GM12878 (cell line): ENCODE measurements around the gene AGRP. TPM values are rescaled to one million over a fixed set of nuclear protein-coding genes. Genes with fewer than 3 reads are reported as not detected.

ENCODE experiments used
- ASH2L ChIP-seq: fragments of 300-600, 200-600 bp; sonication (generic); IDR thresholded peaks from 2 replicates; pipeline ENCODE4 v1.6.1; 2017; ENCODE audit warnings: low read depth, mild to moderate bottlenecking, borderline replicate concordance
- CHD1 ChIP-seq: IDR thresholded peaks from 2 replicates; pipeline ENCODE4 v1.6.1; 2012; ENCODE audit warnings: low read depth, low read length, improper control_type of control experiment
- E2F4 ChIP-seq: IDR thresholded peaks from 2 replicates; pipeline ENCODE4 v1.6.1; 2012; ENCODE audit warnings: low read depth, low read length, improper control_type of control experiment
- EED ChIP-seq: sonication (generic); IDR thresholded peaks from 2 replicates; pipeline ENCODE4 v1.6.1; 2016; ENCODE audit warnings: antibody characterized with exemption, low read depth
- ELK1 ChIP-seq: IDR thresholded peaks from 2 replicates; pipeline ENCODE4 v1.6.1; 2012; ENCODE audit warnings: low read depth, low read length, improper control_type of control experiment
- ESRRA ChIP-seq: IDR thresholded peaks from 2 replicates; pipeline ENCODE4 v1.6.1; 2012; ENCODE audit warnings: mild to moderate bottlenecking, low read length, improper control_type of control experiment
- HDAC2 ChIP-seq: fragments of 200-600 bp; sonication (generic); IDR thresholded peaks from 2 replicates; pipeline ENCODE4 v1.6.1; 2017
- IKZF2 ChIP-seq, 2 experiments: fragments of 450-650 bp; IDR thresholded peaks; 2 replicates each; pipeline ENCODE4 v1.6.1; 2017; ENCODE audit warnings: mild to moderate bottlenecking in 2 of 2, moderate library complexity in 2 of 2
- LARP7 ChIP-seq: fragments of 450-650 bp; IDR thresholded peaks from 2 replicates; pipeline ENCODE4 v1.6.1; 2017; ENCODE audit warnings: mild to moderate bottlenecking
- MTA2 ChIP-seq: fragments of 450-650 bp; IDR thresholded peaks from 2 replicates; pipeline ENCODE4 v1.6.1; 2016; ENCODE audit warnings: low read depth, mild to moderate bottlenecking, moderate library complexity
- NFYB ChIP-seq: IDR thresholded peaks from 2 replicates; pipeline ENCODE4 v1.6.1; 2011; ENCODE audit warnings: low read depth, mild to moderate bottlenecking, low read length, improper control_type of control experiment, moderate library complexity; ENCODE audit not compliant: insufficient read depth
- NRF1 ChIP-seq: conservative IDR thresholded peaks from 2 replicates; pipeline ENCODE4 v1.6.1; 2011; ENCODE audit warnings: mild to moderate bottlenecking, low read depth, low read length, improper control_type of control experiment
- POLR2AphosphoS5 ChIP-seq: IDR thresholded peaks from 2 replicates; pipeline ENCODE4 v1.6.1; 2011; ENCODE audit warnings: mild to moderate bottlenecking, low read length, inconsistent platforms
- RELA ChIP-seq: fragments of 450-650 bp; IDR thresholded peaks from 2 replicates; pipeline ENCODE4 v1.8.0; 2014; ENCODE audit warnings: borderline replicate concordance; ENCODE audit not compliant: partially characterized antibody
- SP1 ChIP-seq: IDR thresholded peaks from one replicate; pipeline ENCODE4 v1.6.1; 2011; ENCODE audit warnings: low read depth, low read length
- SRF ChIP-seq, 2 experiments: IDR thresholded peaks; 2 replicates each; pipeline ENCODE4 v1.6.1; 2011; ENCODE audit warnings: low read depth in 2 of 2, low read length in 2 of 2, mild to moderate bottlenecking in 1 of 2, moderate library complexity in 1 of 2
- STAT3 ChIP-seq: IDR thresholded peaks from 2 replicates; pipeline ENCODE4 v1.6.1; 2011; ENCODE audit warnings: low read depth, low read length, improper control_type of control experiment
- TCF12 ChIP-seq: IDR thresholded peaks from 2 replicates; pipeline ENCODE4 v1.6.1; 2011; ENCODE audit warnings: low read depth, mild to moderate bottlenecking, low read length
- YBX1 ChIP-seq: fragments of 450-650 bp; IDR thresholded peaks from 2 replicates; pipeline ENCODE4 v1.6.1; 2016; ENCODE audit warnings: antibody characterized with exemption
- ZNF384 ChIP-seq: IDR thresholded peaks from 2 replicates; pipeline ENCODE4 v1.6.1; 2012; ENCODE audit warnings: low read depth, mild to moderate bottlenecking, low read length, improper control_type of control experiment, borderline replicate concordance
- polyA plus RNA-seq, 11 experiments: library from polyadenylated mRNA; depleted of rRNA in 4 of 11; unstranded in 6 of 11; stranded (reverse) in 5 of 11; fragments of >200 nt; fragmentation: Nextera tagmentation in 4 of 11; fragmentation: Illumina TruSeq in 1 of 11; extraction: Ambion mirVana in 4 of 11; extraction: Trizol in 1 of 11; gene quantifications; 1 replicate in 1 of 11; 2 replicates in 10 of 11; pipeline versions ENCODE4 v1.2.1 to v1.2.3, GENCODE V29; 2011 to 2016; ENCODE audit warnings: inconsistent platforms in 2 of 11, missing spikeins in 2 of 11, low read depth in 1 of 11
- total RNA-seq, 4 experiments: library from RNA; depleted of rRNA in 3 of 4; stranded (reverse); fragments of >200 nt in 3 of 4; fragmentation: Illumina TruSeq in 1 of 4; extraction: Trizol in 1 of 4; gene quantifications; 2 replicates each; pipeline versions ENCODE4 v1.2.1 to v1.2.3, GENCODE V29; 2013 to 2021
- TF ChIP-seq, protein P1 (sequence below): fragments of 450-650 bp; IDR thresholded peaks from 2 replicates; pipeline ENCODE4 v1.6.1; 2014; ENCODE audit warnings: mild to moderate bottlenecking
- TF ChIP-seq, protein P2 (sequence below): fragments of 450-650 bp; formaldehyde crosslinking; IDR thresholded peaks from 2 replicates; pipeline ENCODE4 v1.4.0; 2020; ENCODE audit warnings: mild to moderate bottlenecking, moderate library complexity
- TF ChIP-seq, protein P3 (sequence below): IDR thresholded peaks from 2 replicates; pipeline ENCODE4 v1.6.1; 2011; ENCODE audit warnings: mild to moderate bottlenecking, low read depth, low read length, moderate library complexity; ENCODE audit not compliant: insufficient replicate concordance

Gene AGRP
- total and polyA plus RNA-seq, 10 of the 15 experiments (the other 5 are each of a cell fraction or from before 2014, with no cell fraction given) = 0.16 to 0.75 (median 0.53) TPM; not detected in 6

GRCh38 chr16:67521095-67521804 is 37.9 kb upstream of the AGRP start (continued):
- TF ChIP-seq E2F4 (no peak), POLR2AphosphoS5 (peak; percentile 30; the same call in 1 of the 2 replicates), NRF1 (no peak), NFYB (no peak), ESRRA (0 out of 2 replicates have a peak, but pooled peaks have one; percentile 67), SP1 (peak; percentile 74), LARP7 (peak; percentile 89), YBX1 (no peak), SRF (IDR thresholded peaks at IDR 0.05; ENCODE audit: low read depth in 2 of 2, low read length in 2 of 2) (peak in 1 of 2 experiments; percentile 42; a peak in 1 of 4 replicates), MTA2 (peak; percentile 70; the same call in 1 of the 2 replicates), STAT3 (no peak), ELK1 (0 out of 2 replicates have a peak, but pooled peaks have one; percentile 45), IKZF2 (IDR thresholded peaks at IDR 0.05) (peak; percentile 95 to 96), RELA (peak; percentile 83), TCF12 (0 out of 2 replicates have a peak, but pooled peaks have one; percentile 16), CHD1 (peak; percentile 83; the same call in 1 of the 2 replicates), ASH2L (no peak), ZNF384 (no peak), HDAC2 (no peak), EED (peak; percentile 90)
- TF ChIP-seq, protein P1, sequence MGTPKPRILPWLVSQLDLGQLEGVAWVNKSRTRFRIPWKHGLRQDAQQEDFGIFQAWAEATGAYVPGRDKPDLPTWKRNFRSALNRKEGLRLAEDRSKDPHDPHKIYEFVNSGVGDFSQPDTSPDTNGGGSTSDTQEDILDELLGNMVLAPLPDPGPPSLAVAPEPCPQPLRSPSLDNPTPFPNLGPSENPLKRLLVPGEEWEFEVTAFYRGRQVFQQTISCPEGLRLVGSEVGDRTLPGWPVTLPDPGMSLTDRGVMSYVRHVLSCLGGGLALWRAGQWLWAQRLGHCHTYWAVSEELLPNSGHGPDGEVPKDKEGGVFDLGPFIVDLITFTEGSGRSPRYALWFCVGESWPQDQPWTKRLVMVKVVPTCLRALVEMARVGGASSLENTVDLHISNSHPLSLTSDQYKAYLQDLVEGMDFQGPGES = no peak
- TF ChIP-seq, protein P2, sequence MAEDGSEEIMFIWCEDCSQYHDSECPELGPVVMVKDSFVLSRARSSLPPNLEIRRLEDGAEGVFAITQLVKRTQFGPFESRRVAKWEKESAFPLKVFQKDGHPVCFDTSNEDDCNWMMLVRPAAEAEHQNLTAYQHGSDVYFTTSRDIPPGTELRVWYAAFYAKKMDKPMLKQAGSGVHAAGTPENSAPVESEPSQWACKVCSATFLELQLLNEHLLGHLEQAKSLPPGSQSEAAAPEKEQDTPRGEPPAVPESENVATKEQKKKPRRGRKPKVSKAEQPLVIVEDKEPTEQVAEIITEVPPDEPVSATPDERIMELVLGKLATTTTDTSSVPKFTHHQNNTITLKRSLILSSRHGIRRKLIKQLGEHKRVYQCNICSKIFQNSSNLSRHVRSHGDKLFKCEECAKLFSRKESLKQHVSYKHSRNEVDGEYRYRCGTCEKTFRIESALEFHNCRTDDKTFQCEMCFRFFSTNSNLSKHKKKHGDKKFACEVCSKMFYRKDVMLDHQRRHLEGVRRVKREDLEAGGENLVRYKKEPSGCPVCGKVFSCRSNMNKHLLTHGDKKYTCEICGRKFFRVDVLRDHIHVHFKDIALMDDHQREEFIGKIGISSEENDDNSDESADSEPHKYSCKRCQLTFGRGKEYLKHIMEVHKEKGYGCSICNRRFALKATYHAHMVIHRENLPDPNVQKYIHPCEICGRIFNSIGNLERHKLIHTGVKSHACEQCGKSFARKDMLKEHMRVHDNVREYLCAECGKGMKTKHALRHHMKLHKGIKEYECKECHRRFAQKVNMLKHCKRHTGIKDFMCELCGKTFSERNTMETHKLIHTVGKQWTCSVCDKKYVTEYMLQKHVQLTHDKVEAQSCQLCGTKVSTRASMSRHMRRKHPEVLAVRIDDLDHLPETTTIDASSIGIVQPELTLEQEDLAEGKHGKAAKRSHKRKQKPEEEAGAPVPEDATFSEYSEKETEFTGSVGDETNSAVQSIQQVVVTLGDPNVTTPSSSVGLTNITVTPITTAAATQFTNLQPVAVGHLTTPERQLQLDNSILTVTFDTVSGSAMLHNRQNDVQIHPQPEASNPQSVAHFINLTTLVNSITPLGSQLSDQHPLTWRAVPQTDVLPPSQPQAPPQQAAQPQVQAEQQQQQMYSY (CRISPR knock-in tag) = no peak
- TF ChIP-seq, protein P3, sequence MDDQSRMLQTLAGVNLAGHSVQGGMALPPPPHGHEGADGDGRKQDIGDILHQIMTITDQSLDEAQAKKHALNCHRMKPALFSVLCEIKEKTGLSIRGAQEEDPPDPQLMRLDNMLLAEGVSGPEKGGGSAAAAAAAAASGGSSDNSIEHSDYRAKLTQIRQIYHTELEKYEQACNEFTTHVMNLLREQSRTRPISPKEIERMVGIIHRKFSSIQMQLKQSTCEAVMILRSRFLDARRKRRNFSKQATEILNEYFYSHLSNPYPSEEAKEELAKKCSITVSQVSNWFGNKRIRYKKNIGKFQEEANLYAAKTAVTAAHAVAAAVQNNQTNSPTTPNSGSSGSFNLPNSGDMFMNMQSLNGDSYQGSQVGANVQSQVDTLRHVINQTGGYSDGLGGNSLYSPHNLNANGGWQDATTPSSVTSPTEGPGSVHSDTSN = no peak
